Peyer's patch (tissue), 4 donors: Measurements from ENCODE around the gene USP36. TPM values are rescaled to one million over a fixed set of nuclear protein-coding genes. Genes with fewer than 3 reads are reported as not detected.

ENCODE experiments used
- DNase-seq, 3 donors: peaks; one replicate each; pipeline ENCODE4 v3.0.0-alpha.2; 2017 to 2019
- H3K27ac ChIP-seq, 4 donors: fragments of 200-600 bp; sonication (generic); one replicate each; pipeline ENCODE4 v1.5.1; 2016 to 2019
- H3K27me3 ChIP-seq, 2 donors: fragments of 200-600 bp; sonication (generic); one replicate each; pipeline ENCODE4 v1.5.1; 2019
- H3K36me3 ChIP-seq, 3 donors: fragments of 200-600 bp; sonication (generic); one replicate each; pipeline ENCODE4 v1.5.1; 2016 to 2019
- H3K4me1 ChIP-seq, 4 donors: fragments of 200-600 bp; sonication (generic); one replicate each; pipeline ENCODE4 v1.5.1; 2016 to 2019
- H3K4me3 ChIP-seq, 4 donors: fragments of 200-600 bp; sonication (generic); 1 replicate in 3 of 4; 2 replicates in 1 of 4; pipeline ENCODE4 v1.5.1; 2016 to 2019; ENCODE audit warnings: mild to moderate bottlenecking in 1 of 4
- H3K9me3 ChIP-seq, 4 donors: fragments of 200-600 bp; sonication (generic); one replicate each; pipeline ENCODE4 v1.5.1; 2016 to 2019; ENCODE audit warnings: mild to moderate bottlenecking in 1 of 4
- POLR2A ChIP-seq, 2 donors: fragments of 450-650 bp; IDR thresholded peaks; one replicate each; pipeline ENCODE4 v1.5.1; 2017; ENCODE audit warnings: antibody characterized with exemption in 2 of 2, mild to moderate bottlenecking in 2 of 2, moderate library complexity in 2 of 2
- total RNA-seq, 4 donors: library from RNA; depleted of rRNA; stranded (reverse); fragments of >200 nt; gene quantifications; one replicate each; pipeline ENCODE4 v1.1.0, GENCODE V29; 2016
- TF ChIP-seq, protein P1 (sequence below), 6 experiments: fragments of 450-650 bp in 4 of 6; fragments of 200-600 bp in 2 of 6; sonication (generic) in 1 of 6; IDR thresholded peaks; one replicate each; pipeline ENCODE4 v1.5.1; 2017 to 2019; ENCODE audit warnings: antibody characterized with exemption in 6 of 6, mild to moderate bottlenecking in 3 of 6, moderate library complexity in 1 of 6

Gene USP36
- total RNA-seq, 4 donors from 2014 or later, result 20.7 to 130 (median 59.9) TPM

DNA sequence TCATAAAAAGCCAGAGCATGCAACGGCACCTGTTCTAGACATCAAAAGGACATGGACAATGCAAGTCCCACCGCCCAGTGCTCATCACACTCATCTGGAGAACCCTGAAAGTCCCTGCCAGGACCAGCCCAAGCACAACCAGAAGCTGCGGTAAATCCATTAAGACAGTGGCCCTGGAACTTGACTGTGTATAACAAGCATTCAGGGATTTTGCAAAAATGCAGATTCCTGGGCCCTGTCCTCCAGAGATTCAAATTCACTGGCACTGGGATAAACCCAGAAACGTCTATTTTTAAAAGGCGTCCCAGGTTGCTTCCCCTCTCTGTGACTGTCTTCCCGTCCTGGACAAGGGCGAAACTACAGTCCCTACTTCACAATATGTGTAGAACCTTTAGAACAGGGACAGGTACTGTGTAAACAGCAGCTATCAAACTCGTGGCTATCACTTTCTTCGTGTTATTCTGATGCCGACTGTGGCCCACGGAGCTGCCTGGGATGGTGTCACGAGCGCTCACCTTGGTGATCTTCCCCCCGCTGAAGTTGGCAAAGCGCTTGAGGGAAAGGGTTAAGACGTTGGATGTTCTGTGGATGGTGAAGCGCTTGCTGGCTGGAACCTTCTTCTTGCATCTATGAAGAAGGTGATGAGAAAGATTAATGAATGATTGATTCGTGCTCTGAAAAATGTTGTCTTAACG is 22.3 kb downstream of the USP36 start:
- Histone ChIP-seq H3K4me3 (no peak overlapping the region), H3K36me3 (peaks cover 0 to 96% (median 0%) of the 10 kb centered on the region in 3 donors), H3K4me1 (peaks cover 0 to 13% (median 0%) of the 10 kb centered on the region in 4 donors), H3K27ac (peak overlapping the region; percentile 29 to 73 (median 64)), H3K27me3 (no peaks in the 10 kb centered on the region), H3K9me3 (no peaks in the 10 kb centered on the region)
- no peak for TF ChIP-seq POLR2A (IDR thresholded peaks at IDR 0.05)
- TF ChIP-seq, protein P1, sequence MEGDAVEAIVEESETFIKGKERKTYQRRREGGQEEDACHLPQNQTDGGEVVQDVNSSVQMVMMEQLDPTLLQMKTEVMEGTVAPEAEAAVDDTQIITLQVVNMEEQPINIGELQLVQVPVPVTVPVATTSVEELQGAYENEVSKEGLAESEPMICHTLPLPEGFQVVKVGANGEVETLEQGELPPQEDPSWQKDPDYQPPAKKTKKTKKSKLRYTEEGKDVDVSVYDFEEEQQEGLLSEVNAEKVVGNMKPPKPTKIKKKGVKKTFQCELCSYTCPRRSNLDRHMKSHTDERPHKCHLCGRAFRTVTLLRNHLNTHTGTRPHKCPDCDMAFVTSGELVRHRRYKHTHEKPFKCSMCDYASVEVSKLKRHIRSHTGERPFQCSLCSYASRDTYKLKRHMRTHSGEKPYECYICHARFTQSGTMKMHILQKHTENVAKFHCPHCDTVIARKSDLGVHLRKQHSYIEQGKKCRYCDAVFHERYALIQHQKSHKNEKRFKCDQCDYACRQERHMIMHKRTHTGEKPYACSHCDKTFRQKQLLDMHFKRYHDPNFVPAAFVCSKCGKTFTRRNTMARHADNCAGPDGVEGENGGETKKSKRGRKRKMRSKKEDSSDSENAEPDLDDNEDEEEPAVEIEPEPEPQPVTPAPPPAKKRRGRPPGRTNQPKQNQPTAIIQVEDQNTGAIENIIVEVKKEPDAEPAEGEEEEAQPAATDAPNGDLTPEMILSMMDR (IDR thresholded peaks at IDR 0.05), result no peak
- DNase-seq, result no peak

DNA sequence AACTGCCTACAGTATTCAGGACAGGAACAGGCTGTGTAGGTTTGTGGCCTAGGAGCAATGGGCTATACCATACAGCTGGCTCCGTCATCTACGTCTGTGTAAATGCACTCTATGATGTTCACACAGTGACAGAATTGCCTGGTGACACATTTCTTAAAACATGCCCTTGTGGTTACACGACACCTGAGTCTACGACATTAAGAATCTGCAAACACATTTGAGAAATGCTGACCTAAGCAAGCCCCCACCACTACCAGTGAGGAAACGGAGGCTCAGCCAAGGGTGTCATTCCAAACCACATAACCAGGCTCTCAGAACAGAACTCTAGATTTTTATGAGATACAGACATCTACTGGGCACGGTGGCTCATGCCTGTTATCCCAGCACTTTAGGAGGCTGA is 23.5 kb downstream of the USP36 start:
- H3K27me3 ChIP-seq, result no peaks in the 10 kb centered on the region
- DNase-seq, result peak in 2 of 3 donors; percentile 37 to 70
- H3K9me3 ChIP-seq, result no peaks in the 10 kb centered on the region
- peak overlapping the region; percentile 35 to 73 (median 62) for H3K27ac ChIP-seq
- TF ChIP-seq, protein P1 (IDR thresholded peaks at IDR 0.05), result no peak
- no peak for TF ChIP-seq POLR2A (IDR thresholded peaks at IDR 0.05)
- H3K4me1 ChIP-seq, result peaks cover 0 to 13% (median 0%) of the 10 kb centered on the region in 4 donors
- H3K36me3 ChIP-seq, result peaks cover 0 to 96% (median 0%) of the 10 kb centered on the region in 3 donors
- H3K4me3 ChIP-seq, result no peak overlapping the region

DNA sequence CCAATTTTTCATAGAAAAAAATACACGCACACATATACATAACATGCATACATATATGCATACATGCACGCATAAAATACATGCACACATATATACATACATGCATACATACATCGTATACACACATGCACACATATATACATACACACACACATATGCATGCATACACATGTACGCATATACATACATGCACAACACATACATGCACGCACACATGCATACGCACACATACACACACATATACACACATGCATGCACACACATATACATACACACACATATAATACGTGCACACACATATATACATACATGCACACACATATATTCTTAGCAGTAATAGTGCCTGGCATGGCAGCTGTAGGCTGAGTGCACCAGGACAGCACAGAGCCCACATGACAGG is 24.9 kb downstream of the USP36 start:
- Histone ChIP-seq H3K36me3 (peaks cover 0 to 98% (median 0%) of the 10 kb centered on the region in 3 donors), H3K9me3 (no peaks in the 10 kb centered on the region), H3K4me1 (peaks cover 0 to 13% (median 0%) of the 10 kb centered on the region in 4 donors), H3K4me3 (no peak overlapping the region), H3K27me3 (no peaks in the 10 kb centered on the region), H3K27ac (no peak overlapping the region)
- DNase-seq, result no peak
- TF ChIP-seq, protein P1 (IDR thresholded peaks at IDR 0.05), result no peak
- no peak for TF ChIP-seq POLR2A (IDR thresholded peaks at IDR 0.05)

DNA sequence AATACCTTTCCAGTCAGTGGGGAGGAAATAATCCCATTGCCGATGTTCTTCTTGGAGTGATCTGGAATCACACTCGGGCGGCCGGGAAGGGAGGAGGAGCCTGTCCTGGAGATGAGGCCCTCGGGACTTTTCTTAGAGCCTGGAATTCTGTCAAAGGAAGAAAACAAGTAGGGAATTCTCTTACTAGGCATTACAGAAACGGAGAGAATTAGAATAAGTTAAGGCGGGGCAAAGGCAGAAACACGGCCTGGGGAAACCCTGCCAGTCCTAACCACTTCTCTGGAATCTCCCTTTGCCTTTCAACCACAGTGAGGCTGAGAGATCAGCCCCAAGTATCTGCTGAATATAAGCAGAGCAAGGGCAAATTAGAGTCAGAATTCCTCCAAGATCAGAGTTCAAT is 27.8 kb downstream of the USP36 start:
- DNase-seq, result no peak
- no peak for TF ChIP-seq POLR2A (IDR thresholded peaks at IDR 0.05)
- TF ChIP-seq, protein P1 (IDR thresholded peaks at IDR 0.05), result no peak
- H3K9me3 ChIP-seq, result no peaks in the 10 kb centered on the region
- H3K27ac ChIP-seq, result no peak overlapping the region
- no peaks in the 10 kb centered on the region for H3K27me3 ChIP-seq
- H3K4me1 ChIP-seq, result no peaks in the 10 kb centered on the region
- H3K36me3 ChIP-seq, result peaks cover 0 to 100% (median 0%) of the 10 kb centered on the region in 3 donors
- no peak overlapping the region for H3K4me3 ChIP-seq

DNA sequence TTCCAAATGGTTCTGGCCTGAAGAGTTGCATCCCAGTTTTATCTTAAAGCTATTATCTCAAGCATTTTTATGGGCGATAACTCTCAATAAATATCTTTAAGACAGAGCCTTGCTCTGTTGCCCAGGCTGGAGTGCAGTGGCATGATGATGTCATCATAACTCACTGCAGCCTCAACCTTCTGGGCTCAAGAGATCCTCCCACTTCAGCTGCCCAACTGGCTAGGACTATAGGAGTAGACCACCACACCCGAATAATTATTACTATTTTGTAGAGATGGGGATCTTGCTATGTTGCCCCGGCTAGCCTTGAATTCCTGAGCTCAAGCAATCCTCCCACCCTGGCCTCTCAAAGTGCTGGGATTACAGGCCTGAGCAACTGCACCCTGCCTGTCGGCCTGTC is 32.5 kb downstream of the USP36 start:
- no peak overlapping the region for H3K27ac ChIP-seq
- H3K4me1 ChIP-seq, result peaks cover 0 to 12% (median 0%) of the 10 kb centered on the region in 4 donors
- no peaks in the 10 kb centered on the region for H3K27me3 ChIP-seq
- TF ChIP-seq, protein P1 (IDR thresholded peaks at IDR 0.05), result no peak
- no peak for TF ChIP-seq POLR2A (IDR thresholded peaks at IDR 0.05)
- peaks cover 0 to 94% (median 0%) of the 10 kb centered on the region in 3 donors for H3K36me3 ChIP-seq
- H3K9me3 ChIP-seq, result no peaks in the 10 kb centered on the region
- no peak overlapping the region for H3K4me3 ChIP-seq
- no peak for DNase-seq
